SK-N-SH treated with all-trans-retinoic acid at 6 μM for 48 hours (cell line): ENCODE measurements around the gene SPAG4.

Experiments
- ATAC-seq: fragments of 200-7000 bp; cut with Tn5 transposase; 3 replicates; pipeline ENCODE4 v1.9.1; 2020; ENCODE audit warnings: mild to moderate bottlenecking, moderate library complexity
- BACH2 ChIP-seq: fragments of 250-450 bp; sonication (Bioruptor Pico); IDR thresholded peaks from 2 replicates; pipeline ENCODE4 v1.9.0; 2021; ENCODE audit warnings: mild to moderate bottlenecking, borderline replicate concordance
- CSDC2 ChIP-seq: fragments of 250-450 bp; sonication (Bioruptor Pico); IDR thresholded peaks from 2 replicates; pipeline ENCODE4 v1.5.0; 2020; ENCODE audit warnings: mild to moderate bottlenecking, moderate library complexity
- ESRRG ChIP-seq: fragments of 250-450 bp; sonication (Bioruptor Pico); IDR thresholded peaks from 2 replicates; pipeline ENCODE4 v1.6.1; 2021; ENCODE audit warnings: mild to moderate bottlenecking
- GLIS3 ChIP-seq: fragments of 250-450 bp; sonication (Bioruptor Pico); IDR thresholded peaks from 2 replicates; pipeline ENCODE4 v1.5.0; 2020; ENCODE audit warnings: mild to moderate bottlenecking, moderate library complexity
- ISL1 ChIP-seq: fragments of 250-450 bp; sonication (Bioruptor Pico); IDR thresholded peaks from 2 replicates; pipeline ENCODE4 v2.1.2; 2022; ENCODE audit warnings: mild to moderate bottlenecking, moderate library complexity
- PPARA ChIP-seq: fragments of 250-450 bp; sonication (Bioruptor Pico); IDR thresholded peaks from 2 replicates; pipeline ENCODE4 v1.5.0; 2020; ENCODE audit warnings: mild to moderate bottlenecking, borderline replicate concordance
- RARB ChIP-seq: fragments of 250-450 bp; sonication (Bioruptor Pico); IDR thresholded peaks from 2 replicates; pipeline ENCODE4 v1.8.0; 2021; ENCODE audit warnings: mild to moderate bottlenecking, moderate library complexity
- SNAI2 ChIP-seq: fragments of 250-450 bp; sonication (Bioruptor Pico); IDR thresholded peaks from 2 replicates; pipeline ENCODE4 v1.5.0; 2020; ENCODE audit warnings: mild to moderate bottlenecking, moderate library complexity
- TCF4 ChIP-seq: fragments of 250-450 bp; sonication (Bioruptor Pico); IDR thresholded peaks from 2 replicates; pipeline ENCODE4 v1.8.0; 2021; ENCODE audit warnings: mild to moderate bottlenecking, moderate library complexity, borderline replicate concordance
- TOX ChIP-seq: fragments of 250-450 bp; sonication (Bioruptor Pico); IDR thresholded peaks from 2 replicates; pipeline ENCODE4 v1.8.0; 2021; ENCODE audit warnings: mild to moderate bottlenecking, moderate library complexity, borderline replicate concordance
- ZC3H10 ChIP-seq: fragments of 250-450 bp; sonication (Bioruptor Pico); IDR thresholded peaks from 2 replicates; pipeline ENCODE4 v1.5.1; 2021; ENCODE audit warnings: mild to moderate bottlenecking, moderate library complexity
- ZFP3 ChIP-seq: fragments of 250-450 bp; sonication (Bioruptor Pico); IDR thresholded peaks from 2 replicates; pipeline ENCODE4 v1.5.0; 2020; ENCODE audit warnings: mild to moderate bottlenecking, moderate library complexity
- ZFP30 ChIP-seq: fragments of 450-650 bp; formaldehyde crosslinking; IDR thresholded peaks from 2 replicates; pipeline ENCODE4 v1.5.0; 2022; ENCODE audit warnings: mild to moderate bottlenecking, moderate library complexity
- ZNF565 ChIP-seq: fragments of 450-650 bp; formaldehyde crosslinking; conservative IDR thresholded peaks from 2 replicates; pipeline ENCODE4 v1.5.0; 2020; ENCODE audit warnings: low read depth, mild to moderate bottlenecking, moderate library complexity
- ZNF70 ChIP-seq: fragments of 450-650 bp; formaldehyde crosslinking; IDR thresholded peaks from 2 replicates; pipeline ENCODE4 v1.5.0; 2020; ENCODE audit warnings: mild to moderate bottlenecking, moderate library complexity
- ZNF8 ChIP-seq: fragments of 450-650 bp; formaldehyde crosslinking; IDR thresholded peaks from 2 replicates; pipeline ENCODE4 v1.5.0; 2020; ENCODE audit warnings: mild to moderate bottlenecking, moderate library complexity
- TF ChIP-seq, protein P1 (sequence below): fragments of 250-450 bp; sonication (Bioruptor Pico); IDR thresholded peaks from 2 replicates; pipeline ENCODE4 v1.5.0; 2020; ENCODE audit warnings: mild to moderate bottlenecking, moderate library complexity
- TF ChIP-seq, protein P2 (sequence below): fragments of 250-450 bp; sonication (Bioruptor Pico); IDR thresholded peaks from 2 replicates; pipeline ENCODE4 v1.8.0; 2020; ENCODE audit warnings: mild to moderate bottlenecking, moderate library complexity, borderline replicate concordance
- TF ChIP-seq, protein P3 (sequence below): fragments of 250-450 bp; sonication (Bioruptor Pico); IDR thresholded peaks from 2 replicates; pipeline ENCODE4 v1.5.1; 2021; ENCODE audit warnings: mild to moderate bottlenecking, moderate library complexity
- TF ChIP-seq, protein P4 (sequence below): fragments of 250-450 bp; sonication (Bioruptor Pico); IDR thresholded peaks from 2 replicates; pipeline ENCODE4 v1.8.0; 2021; ENCODE audit warnings: low read depth, mild to moderate bottlenecking, moderate library complexity, borderline replicate concordance
- TF ChIP-seq, protein P5 (sequence below): fragments of 250-450 bp; sonication (Bioruptor Pico); IDR thresholded peaks from 2 replicates; pipeline ENCODE4 v1.5.1; 2020; ENCODE audit warnings: low read depth, mild to moderate bottlenecking, moderate library complexity

Gene SPAG4

DNA sequence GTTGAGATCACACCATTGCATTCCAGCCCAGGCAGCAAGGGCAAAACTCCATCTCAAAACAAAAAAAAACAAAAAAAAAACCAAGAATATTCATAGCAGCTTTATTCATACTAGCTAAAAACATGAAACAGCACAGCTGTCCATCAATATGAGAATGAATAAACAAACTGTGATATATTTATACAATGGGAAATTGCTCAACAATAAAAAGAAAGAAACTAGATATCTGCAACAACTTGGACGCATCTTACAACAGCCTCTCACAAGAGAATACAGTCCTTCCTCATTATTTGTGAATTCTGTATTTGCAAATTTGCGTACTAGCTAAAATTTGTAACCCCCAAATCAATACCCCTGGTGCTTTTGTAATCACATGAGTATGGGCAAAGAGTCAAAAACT is 28.2 kb upstream of the SPAG4 start:
- no peak for ATAC-seq

DNA sequence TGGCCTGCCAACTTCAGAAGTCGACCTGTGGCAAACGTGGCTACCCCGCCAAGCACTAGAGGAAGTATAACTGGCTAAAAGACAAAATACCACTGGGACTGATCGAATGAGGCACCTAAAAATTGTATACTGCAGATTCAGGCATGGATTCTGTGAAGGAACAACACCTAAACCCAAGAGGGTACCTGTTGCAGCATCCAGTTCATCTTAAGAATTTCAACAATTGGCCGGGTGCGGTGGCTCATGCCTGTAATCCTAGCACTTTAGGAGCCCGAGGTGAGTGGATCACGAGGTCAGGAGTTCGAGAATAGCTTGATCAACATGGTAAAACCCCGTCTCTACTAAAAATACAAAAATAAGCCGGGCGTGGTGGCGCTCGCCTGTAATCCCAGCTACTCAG is 27.2 kb upstream of the SPAG4 start:
- ATAC-seq = no peak

More for the DNA sequence above, 28.2 kb upstream of the SPAG4 start:
- TF ChIP-seq, protein P1, sequence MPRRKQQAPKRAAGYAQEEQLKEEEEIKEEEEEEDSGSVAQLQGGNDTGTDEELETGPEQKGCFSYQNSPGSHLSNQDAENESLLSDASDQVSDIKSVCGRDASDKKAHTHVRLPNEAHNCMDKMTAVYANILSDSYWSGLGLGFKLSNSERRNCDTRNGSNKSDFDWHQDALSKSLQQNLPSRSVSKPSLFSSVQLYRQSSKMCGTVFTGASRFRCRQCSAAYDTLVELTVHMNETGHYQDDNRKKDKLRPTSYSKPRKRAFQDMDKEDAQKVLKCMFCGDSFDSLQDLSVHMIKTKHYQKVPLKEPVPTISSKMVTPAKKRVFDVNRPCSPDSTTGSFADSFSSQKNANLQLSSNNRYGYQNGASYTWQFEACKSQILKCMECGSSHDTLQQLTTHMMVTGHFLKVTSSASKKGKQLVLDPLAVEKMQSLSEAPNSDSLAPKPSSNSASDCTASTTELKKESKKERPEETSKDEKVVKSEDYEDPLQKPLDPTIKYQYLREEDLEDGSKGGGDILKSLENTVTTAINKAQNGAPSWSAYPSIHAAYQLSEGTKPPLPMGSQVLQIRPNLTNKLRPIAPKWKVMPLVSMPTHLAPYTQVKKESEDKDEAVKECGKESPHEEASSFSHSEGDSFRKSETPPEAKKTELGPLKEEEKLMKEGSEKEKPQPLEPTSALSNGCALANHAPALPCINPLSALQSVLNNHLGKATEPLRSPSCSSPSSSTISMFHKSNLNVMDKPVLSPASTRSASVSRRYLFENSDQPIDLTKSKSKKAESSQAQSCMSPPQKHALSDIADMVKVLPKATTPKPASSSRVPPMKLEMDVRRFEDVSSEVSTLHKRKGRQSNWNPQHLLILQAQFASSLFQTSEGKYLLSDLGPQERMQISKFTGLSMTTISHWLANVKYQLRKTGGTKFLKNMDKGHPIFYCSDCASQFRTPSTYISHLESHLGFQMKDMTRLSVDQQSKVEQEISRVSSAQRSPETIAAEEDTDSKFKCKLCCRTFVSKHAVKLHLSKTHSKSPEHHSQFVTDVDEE (CRISPR knock-in tag) = no peak
- TF ChIP-seq, protein P2, sequence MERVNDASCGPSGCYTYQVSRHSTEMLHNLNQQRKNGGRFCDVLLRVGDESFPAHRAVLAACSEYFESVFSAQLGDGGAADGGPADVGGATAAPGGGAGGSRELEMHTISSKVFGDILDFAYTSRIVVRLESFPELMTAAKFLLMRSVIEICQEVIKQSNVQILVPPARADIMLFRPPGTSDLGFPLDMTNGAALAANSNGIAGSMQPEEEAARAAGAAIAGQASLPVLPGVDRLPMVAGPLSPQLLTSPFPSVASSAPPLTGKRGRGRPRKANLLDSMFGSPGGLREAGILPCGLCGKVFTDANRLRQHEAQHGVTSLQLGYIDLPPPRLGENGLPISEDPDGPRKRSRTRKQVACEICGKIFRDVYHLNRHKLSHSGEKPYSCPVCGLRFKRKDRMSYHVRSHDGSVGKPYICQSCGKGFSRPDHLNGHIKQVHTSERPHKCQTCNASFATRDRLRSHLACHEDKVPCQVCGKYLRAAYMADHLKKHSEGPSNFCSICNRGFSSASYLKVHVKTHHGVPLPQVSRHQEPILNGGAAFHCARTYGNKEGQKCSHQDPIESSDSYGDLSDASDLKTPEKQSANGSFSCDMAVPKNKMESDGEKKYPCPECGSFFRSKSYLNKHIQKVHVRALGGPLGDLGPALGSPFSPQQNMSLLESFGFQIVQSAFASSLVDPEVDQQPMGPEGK (CRISPR knock-in tag) = no peak
- TF ChIP-seq ESRRG (CRISPR knock-in tag) (no peak), ZNF70 (CRISPR knock-in tag) (no peak), GLIS3 (no peak), ZNF565 (CRISPR knock-in tag) (no peak), CSDC2 (CRISPR knock-in tag) (no peak), ISL1 (CRISPR knock-in tag) (no peak), ZC3H10 (CRISPR knock-in tag) (no peak), ZFP30 (CRISPR knock-in tag) (no peak), RARB (CRISPR knock-in tag) (no peak), TOX (CRISPR knock-in tag) (no peak), PPARA (CRISPR knock-in tag) (no peak), ZNF8 (CRISPR knock-in tag) (no peak), SNAI2 (CRISPR knock-in tag) (no peak)
- TF ChIP-seq, protein P3, sequence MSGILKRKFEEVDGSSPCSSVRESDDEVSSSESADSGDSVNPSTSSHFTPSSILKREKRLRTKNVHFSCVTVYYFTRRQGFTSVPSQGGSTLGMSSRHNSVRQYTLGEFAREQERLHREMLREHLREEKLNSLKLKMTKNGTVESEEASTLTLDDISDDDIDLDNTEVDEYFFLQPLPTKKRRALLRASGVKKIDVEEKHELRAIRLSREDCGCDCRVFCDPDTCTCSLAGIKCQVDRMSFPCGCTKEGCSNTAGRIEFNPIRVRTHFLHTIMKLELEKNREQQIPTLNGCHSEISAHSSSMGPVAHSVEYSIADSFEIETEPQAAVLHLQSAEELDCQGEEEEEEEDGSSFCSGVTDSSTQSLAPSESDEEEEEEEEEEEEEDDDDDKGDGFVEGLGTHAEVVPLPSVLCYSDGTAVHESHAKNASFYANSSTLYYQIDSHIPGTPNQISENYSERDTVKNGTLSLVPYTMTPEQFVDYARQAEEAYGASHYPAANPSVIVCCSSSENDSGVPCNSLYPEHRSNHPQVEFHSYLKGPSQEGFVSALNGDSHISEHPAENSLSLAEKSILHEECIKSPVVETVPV (CRISPR knock-in tag) = no peak
- TF ChIP-seq, protein P4, sequence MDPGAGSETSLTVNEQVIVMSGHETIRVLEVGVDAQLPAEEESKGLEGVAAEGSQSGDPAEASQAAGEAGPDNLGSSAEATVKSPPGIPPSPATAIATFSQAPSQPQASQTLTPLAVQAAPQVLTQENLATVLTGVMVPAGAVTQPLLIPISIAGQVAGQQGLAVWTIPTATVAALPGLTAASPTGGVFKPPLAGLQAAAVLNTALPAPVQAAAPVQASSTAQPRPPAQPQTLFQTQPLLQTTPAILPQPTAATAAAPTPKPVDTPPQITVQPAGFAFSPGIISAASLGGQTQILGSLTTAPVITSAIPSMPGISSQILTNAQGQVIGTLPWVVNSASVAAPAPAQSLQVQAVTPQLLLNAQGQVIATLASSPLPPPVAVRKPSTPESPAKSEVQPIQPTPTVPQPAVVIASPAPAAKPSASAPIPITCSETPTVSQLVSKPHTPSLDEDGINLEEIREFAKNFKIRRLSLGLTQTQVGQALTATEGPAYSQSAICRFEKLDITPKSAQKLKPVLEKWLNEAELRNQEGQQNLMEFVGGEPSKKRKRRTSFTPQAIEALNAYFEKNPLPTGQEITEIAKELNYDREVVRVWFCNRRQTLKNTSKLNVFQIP (CRISPR knock-in tag) = no peak

More for the DNA sequence above, 27.2 kb upstream of the SPAG4 start:
- TF ChIP-seq ESRRG (CRISPR knock-in tag) (no peak), ZNF70 (CRISPR knock-in tag) (no peak), PPARA (CRISPR knock-in tag) (no peak), TCF4 (no peak), ZFP3 (CRISPR knock-in tag) (no peak), ZC3H10 (CRISPR knock-in tag) (no peak), BACH2 (CRISPR knock-in tag) (no peak), SNAI2 (CRISPR knock-in tag) (no peak)
- TF ChIP-seq, protein P3 (CRISPR knock-in tag) = no peak
- TF ChIP-seq, protein P5, sequence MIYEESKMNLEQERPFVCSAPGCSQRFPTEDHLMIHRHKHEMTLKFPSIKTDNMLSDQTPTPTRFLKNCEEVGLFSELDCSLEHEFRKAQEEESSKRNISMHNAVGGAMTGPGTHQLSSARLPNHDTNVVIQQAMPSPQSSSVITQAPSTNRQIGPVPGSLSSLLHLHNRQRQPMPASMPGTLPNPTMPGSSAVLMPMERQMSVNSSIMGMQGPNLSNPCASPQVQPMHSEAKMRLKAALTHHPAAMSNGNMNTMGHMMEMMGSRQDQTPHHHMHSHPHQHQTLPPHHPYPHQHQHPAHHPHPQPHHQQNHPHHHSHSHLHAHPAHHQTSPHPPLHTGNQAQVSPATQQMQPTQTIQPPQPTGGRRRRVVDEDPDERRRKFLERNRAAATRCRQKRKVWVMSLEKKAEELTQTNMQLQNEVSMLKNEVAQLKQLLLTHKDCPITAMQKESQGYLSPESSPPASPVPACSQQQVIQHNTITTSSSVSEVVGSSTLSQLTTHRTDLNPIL (CRISPR knock-in tag) = no peak
- TF ChIP-seq, protein P2 (CRISPR knock-in tag) = no peak
- TF ChIP-seq, protein P1 (CRISPR knock-in tag) = no peak
- TF ChIP-seq, all 23 proteins: peak for 0
